Activated CD8-positive, alpha-beta memory T cell treated with anti-CD3 and anti-CD28 coated beads for 36 hours (primary cell): Measurements from ENCODE around the gene HIC2. TPM values are rescaled to one million over a fixed set of nuclear protein-coding genes. Genes with fewer than 3 reads are reported as not detected.
"Not testable (repeated sequence)": the region's sequence is repeated elsewhere in the genome, so short reads cannot be mapped to it uniquely, and the experiment has no call there.

Source experiments
- CTCF ChIA-PET: fragments of 350-600 bp; sonication (Branson Sonifier 250); formaldehyde crosslinking; loops from one replicate; lab custom pipeline; 2021; ENCODE audit warnings: antibody characterized with exemption; lab: Charles Lee
- POLR2A ChIA-PET: fragments of 350-600 bp; sonication (Branson Sonifier 250); formaldehyde crosslinking; loops from one replicate; lab custom pipeline; 2021; ENCODE audit warnings: antibody characterized with exemption; lab: Charles Lee
- total RNA-seq, 2 experiments: library from RNA; stranded (reverse); gene quantifications; one replicate each; pipeline ENCODE4 v1.2.3, GENCODE V29; 2021

Gene HIC2
- 1 to 10 TPM; 5.9 to 6.0 TPM for total RNA-seq

- POLR2A ChIA-PET, CTCF ChIA-PET: not testable (repeated sequence)
Measured at GRCh38 chr22:21417227-21417746, at the start of gene HIC2. TSS of gene HIC2 (plus strand) at chr22:21417371. CDS start at chr22:21442832, 25,461 bp downstream.

- CTCF ChIA-PET, POLR2A ChIA-PET: not testable (repeated sequence)
Measured at GRCh38 chr22:21368603-21369310, 48.4 kb upstream of the HIC2 start.

- CTCF ChIA-PET, POLR2A ChIA-PET: not testable (repeated sequence)
Measured at GRCh38 chr22:21375880-21376279, 41.3 kb upstream of the HIC2 start.

GRCh38 chr22:21383701-21384467, 33.3 kb upstream of the HIC2 start, which contains the start of gene RIMBP3B:
TSS of gene RIMBP3B (plus strand) at chr22:21383751. CDS start at chr22:21383859, 108 bp downstream.
- CTCF ChIA-PET = not testable (repeated sequence)

GRCh38 chr22:21384468-21385357, 32.5 kb upstream of the HIC2 start:
- POLR2A ChIA-PET, CTCF ChIA-PET: not testable (repeated sequence)

More at GRCh38 chr22:21383701-21384467, 33.3 kb upstream of the HIC2 start, which contains the start of gene RIMBP3B:
- POLR2A ChIA-PET = not testable (repeated sequence)

- POLR2A ChIA-PET, CTCF ChIA-PET: not testable (repeated sequence)
Measured at GRCh38 chr22:21389480-21389879, 27.7 kb upstream of the HIC2 start.

- POLR2A ChIA-PET, CTCF ChIA-PET: not testable (repeated sequence)
Measured at GRCh38 chr22:21390013-21390412, 27.2 kb upstream of the HIC2 start.

- POLR2A ChIA-PET, CTCF ChIA-PET: not testable (repeated sequence)
Measured at GRCh38 chr22:21394613-21395012, 22.6 kb upstream of the HIC2 start.

GRCh38 chr22:21401197-21401969, 15.8 kb upstream of the HIC2 start:
- CTCF ChIA-PET, POLR2A ChIA-PET: not testable (repeated sequence)

GRCh38 chr22:21402763-21403314, 14.3 kb upstream of the HIC2 start:
- CTCF ChIA-PET, POLR2A ChIA-PET: not testable (repeated sequence)

GRCh38 chr22:21407139-21407538, 10.0 kb upstream of the HIC2 start:
- CTCF ChIA-PET, POLR2A ChIA-PET: not testable (repeated sequence)

- CTCF ChIA-PET, POLR2A ChIA-PET: not testable (repeated sequence)
Measured at GRCh38 chr22:21407792-21408191, 9.4 kb upstream of the HIC2 start.

GRCh38 chr22:21416375-21416774, 796 bp upstream of the HIC2 start:
- CTCF ChIA-PET, POLR2A ChIA-PET: not testable (repeated sequence)

GRCh38 chr22:21417853-21418252, 682 bp downstream of the HIC2 start:
- CTCF ChIA-PET, POLR2A ChIA-PET: not testable (repeated sequence)

GRCh38 chr22:21418974-21419638, 1.9 kb downstream of the HIC2 start:
- POLR2A ChIA-PET, CTCF ChIA-PET: not testable (repeated sequence)

GRCh38 chr22:21420180-21420763, 3.1 kb downstream of the HIC2 start:
- POLR2A ChIA-PET = not testable (repeated sequence)

GRCh38 chr22:21424084-21424709, 7.0 kb downstream of the HIC2 start:
- POLR2A ChIA-PET = not testable (repeated sequence)

More at GRCh38 chr22:21420180-21420763, 3.1 kb downstream of the HIC2 start:
- CTCF ChIA-PET = not testable (repeated sequence)

More at GRCh38 chr22:21424084-21424709, 7.0 kb downstream of the HIC2 start:
- CTCF ChIA-PET = not testable (repeated sequence)
